ENCODE data around the gene MBNL2. TPM values are rescaled to one million over a fixed set of nuclear protein-coding genes. Genes with fewer than 3 reads are reported as not detected.

Gene MBNL2
- total and polyA plus RNA-seq, 8 donors, result 8.9 to 66.5 (median 37.7) TPM

DNA sequence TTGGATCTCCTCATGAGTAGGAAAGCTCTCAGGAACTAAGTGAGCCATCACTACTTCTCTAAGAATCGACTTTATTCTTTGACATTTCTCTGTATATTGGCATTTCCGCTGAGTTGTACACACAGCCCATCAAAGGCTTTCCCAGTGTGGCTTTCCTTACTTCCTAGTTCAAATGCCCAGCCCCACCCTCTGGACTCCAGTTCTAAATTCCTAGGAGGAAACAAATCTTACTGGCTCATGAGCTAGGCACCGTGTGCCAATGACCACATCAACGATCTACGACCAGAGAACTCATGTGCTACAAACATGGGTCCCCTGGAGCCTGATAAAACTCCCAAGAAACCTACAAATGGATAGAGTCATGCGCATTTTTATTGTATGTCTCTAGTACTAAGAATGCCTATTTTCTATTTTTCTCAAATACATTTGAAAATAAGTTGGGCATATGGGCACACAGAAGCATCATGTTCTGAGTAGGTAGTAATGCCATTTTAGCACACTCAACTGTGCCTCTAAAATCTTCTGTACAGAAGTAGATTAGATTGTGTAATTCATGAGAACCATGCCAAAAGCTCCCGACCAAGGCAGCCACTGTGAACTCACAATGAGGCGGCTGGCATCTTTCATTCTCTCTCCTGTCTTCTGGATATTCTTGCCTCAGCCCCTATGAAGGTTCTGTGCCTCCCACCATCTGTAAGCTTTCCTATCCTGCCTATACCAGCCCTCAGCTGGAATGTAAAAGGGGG, 201.3 kb downstream of the MBNL2 start:
- Histone ChIP-seq H3K27me3 (no peaks in the 10 kb centered on the region), H3K4me3 (no peak overlapping the region), H3K9me3 (no peaks in the 10 kb centered on the region), H3K36me3 (no peaks in the 10 kb centered on the region), H3K4me1 (peaks cover 0 to 7% (median 0%) of the 10 kb centered on the region in 3 donors), H3K27ac (no peak overlapping the region)
- no peak for FAIRE-seq
- ATAC-seq, result peak; percentile 53 to 75 (median 60)
- WGBS, 2 donors, result 73 to 75% methylated on average over 8 of the region's 8 CpGs
- intact Hi-C loops (cut with DNase I), result no loop called here
- no peak for TF ChIP-seq CTCF (IDR thresholded peaks at IDR 0.05)
- no peak for DNase-seq

GRCh38 chr13:97425590-97425989, 203.5 kb downstream of the MBNL2 start:
- Histone ChIP-seq H3K27ac (no peak overlapping the region), H3K4me3 (no peak overlapping the region), H3K9me3 (no peaks in the 10 kb centered on the region), H3K36me3 (no peaks in the 10 kb centered on the region), H3K4me1 (peaks cover 0 to 7% (median 0%) of the 10 kb centered on the region in 3 donors), H3K27me3 (no peaks in the 10 kb centered on the region)
- no peak for TF ChIP-seq CTCF (IDR thresholded peaks at IDR 0.05)
- ATAC-seq (no peak), DNase-seq (no peak), FAIRE-seq (no peak)
- WGBS, 2 donors, result 70 to 75% methylated on average over 2 of the region's 2 CpGs
- intact Hi-C loops (cut with DNase I), result no loop called here

DNA sequence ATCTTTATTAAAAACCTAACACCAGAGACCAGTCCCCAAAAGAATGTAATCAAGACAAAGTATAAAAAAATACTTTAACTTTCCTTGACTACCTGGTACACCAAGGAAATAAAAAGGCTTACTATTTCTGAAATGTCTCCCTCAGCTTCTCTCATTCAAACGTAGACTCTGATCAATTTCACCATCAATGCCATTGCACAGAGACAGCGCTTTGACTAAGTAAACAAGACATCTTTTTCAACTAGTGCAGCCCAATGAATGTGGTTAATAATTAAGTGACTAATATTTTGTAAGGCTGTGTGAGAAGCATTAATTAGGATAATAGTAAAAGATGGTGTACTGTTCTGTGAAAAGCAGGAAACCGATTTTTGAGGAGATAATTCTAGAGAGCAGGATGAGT, 204.6 kb downstream of the MBNL2 start:
- no peak for TF ChIP-seq CTCF (IDR thresholded peaks at IDR 0.05)
- H3K36me3 ChIP-seq, result no peaks in the 10 kb centered on the region
- FAIRE-seq (no peak), DNase-seq (no peak), ATAC-seq (no peak)
- no peak overlapping the region for H3K4me3 ChIP-seq
- no peaks in the 10 kb centered on the region for H3K27me3 ChIP-seq
- H3K4me1 ChIP-seq, result peaks cover 0 to 7% (median 0%) of the 10 kb centered on the region in 3 donors
- 44 to 54% methylated on average over 3 of the region's 3 CpGs for WGBS, 2 donors
- H3K27ac ChIP-seq, result no peak overlapping the region
- intact Hi-C loops (cut with DNase I), result no loop called here
- H3K9me3 ChIP-seq, result no peaks in the 10 kb centered on the region

- whole genome bisulfite sequencing, 2 donors, result 68 to 70% methylated on average over 6 of the region's 6 CpGs
- no peak for DNase-seq
- Histone ChIP-seq H3K9me3 (no peaks in the 10 kb centered on the region), H3K4me1 (no peaks in the 10 kb centered on the region), H3K4me3 (no peak overlapping the region), H3K36me3 (no peaks in the 10 kb centered on the region), H3K27me3 (no peaks in the 10 kb centered on the region), H3K27ac (no peak overlapping the region)
- FAIRE-seq, result no peak
- no peak for ATAC-seq
- no peak for TF ChIP-seq CTCF (IDR thresholded peaks at IDR 0.05)
- intact Hi-C loops (cut with DNase I), result no loop called here
These were observed 207.5 kb downstream of the MBNL2 start for GRCh38 chr13:97429681-97430081.

- ATAC-seq, result no peak
- WGBS, 2 donors, result 73 to 75% methylated on average over 4 of the region's 4 CpGs
- no peaks in the 10 kb centered on the region for H3K36me3 ChIP-seq
- no peak for TF ChIP-seq CTCF (IDR thresholded peaks at IDR 0.05)
- H3K27me3 ChIP-seq, result no peaks in the 10 kb centered on the region
- DNase-seq, result no peak
- H3K4me1 ChIP-seq, result peaks cover 0 to 2% (median 0%) of the 10 kb centered on the region in 3 donors
- H3K27ac ChIP-seq, result no peak overlapping the region
- H3K9me3 ChIP-seq, result no peaks in the 10 kb centered on the region
- no peak overlapping the region for H3K4me3 ChIP-seq
- no peak for FAIRE-seq
- intact Hi-C loops (cut with DNase I), result no loop called here
These were observed 208.2 kb downstream of the MBNL2 start for GRCh38 chr13:97430296-97430695.
